ENCODE results near the gene KCNQ1.

KCNQ1 gene

DNA sequence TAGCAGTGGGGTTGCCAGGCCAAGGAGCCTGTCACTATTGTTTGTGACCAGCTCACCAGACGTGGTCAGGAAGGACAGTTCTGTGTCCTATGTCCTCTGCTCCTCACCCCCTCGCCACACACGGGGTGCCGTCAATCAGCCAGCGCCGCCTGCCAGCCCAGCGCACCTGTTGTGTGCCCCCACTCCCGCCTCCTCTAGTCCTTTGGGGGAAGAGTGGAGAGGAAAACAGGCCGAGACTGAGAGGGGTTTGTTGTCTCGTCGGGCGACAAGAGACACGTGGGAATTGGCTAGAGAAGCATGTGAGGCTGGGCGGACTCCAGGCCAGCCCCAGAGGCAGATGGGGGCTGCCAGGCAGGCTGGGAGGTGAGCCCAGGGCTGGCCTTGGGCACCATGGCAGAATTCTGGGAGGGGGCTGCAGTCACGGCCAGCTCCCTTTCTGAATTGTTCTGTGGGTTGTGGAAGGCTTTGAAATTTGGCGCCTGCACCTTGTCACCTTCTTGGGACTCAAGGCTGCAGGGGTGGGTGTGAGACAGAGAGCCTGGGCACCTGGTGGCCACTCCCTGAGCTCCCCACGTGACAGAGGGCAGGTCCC, 258.1 kb downstream of the KCNQ1 start:
- DNase-seq (ENCODE audit: low spot score): no peak

GRCh38 chr11:2703363-2704141, 258.7 kb downstream of the KCNQ1 start:
- DNase-seq (ENCODE audit: low spot score): peak; percentile 47

DNA sequence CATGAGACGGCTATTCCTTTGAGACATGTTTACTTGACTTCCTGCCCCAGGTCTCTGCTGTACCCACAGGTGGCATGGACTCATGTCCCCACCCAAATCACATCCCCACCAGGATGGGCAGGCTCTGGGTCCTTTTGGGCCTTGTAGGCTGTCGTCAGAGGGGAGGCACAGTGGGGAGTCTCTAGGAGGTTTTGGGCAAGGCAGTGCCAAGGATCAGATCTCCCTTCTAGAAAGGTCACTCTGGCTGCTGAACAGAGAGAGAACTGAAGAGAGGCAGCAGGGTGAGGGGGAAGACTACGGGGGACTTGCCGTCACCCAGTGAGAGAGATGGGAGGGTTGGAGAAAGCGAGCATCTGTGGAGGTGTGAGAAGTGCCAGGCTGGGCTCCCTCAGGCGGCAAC, 259.5 kb downstream of the KCNQ1 start:
- no peak for DNase-seq (ENCODE audit: low spot score)

DNA sequence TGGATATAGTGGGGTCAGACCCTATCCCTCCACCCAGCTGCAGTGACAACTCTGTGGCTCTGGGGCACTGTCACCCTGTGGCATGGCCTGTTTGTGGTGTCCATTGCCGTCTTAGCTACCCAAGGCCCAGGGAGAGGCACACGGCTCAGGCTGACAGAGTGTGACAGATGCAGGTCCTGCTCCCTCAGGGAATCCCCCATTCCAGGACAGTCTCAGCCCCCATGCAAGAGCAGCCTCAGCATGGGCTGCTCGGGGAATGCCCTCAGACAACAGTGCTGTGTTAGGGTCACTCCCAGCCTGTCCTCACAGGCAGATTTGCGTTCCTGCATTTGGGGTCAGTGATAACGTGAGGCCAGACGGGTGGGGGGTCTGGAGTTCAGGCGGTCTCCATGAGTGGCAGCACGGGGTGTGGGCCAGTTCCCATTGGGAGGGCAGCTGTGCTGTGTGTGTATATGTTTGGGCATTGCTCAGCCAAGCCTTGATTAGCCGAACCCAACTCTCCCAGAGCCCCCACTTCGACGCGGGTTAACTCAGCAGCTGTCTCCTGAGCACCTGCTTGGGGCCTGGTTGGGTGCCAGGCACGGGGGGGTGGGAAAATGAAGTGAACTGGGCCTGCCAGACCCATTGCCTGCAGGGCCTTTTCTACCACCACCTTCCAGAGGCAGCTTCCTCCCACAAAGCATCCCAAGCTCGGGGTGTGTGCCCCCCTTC, 260.2 kb downstream of the KCNQ1 start:
- DNase-seq (ENCODE audit: low spot score): no peak

DNA sequence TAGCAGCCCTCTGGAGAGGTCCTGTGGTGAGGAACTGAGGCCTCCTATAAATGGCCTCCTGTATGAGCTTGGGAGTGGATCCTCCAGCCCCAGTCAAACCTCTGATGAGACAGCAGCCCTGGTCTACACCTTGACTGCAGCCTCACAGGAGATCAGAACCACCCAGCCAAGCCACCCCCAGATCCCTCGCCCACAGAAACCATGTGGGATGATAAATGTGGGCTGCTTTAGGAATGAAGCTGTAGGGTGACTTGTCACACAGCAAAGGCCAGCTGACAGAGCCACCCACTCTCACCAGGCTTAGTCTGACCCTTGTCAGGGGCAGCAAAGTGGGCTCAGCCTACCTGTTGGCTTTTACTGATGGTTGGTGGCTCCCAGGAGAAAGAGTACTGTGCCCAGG, 261.5 kb downstream of the KCNQ1 start:
- DNase-seq (ENCODE audit: low spot score): no peak

GRCh38 chr11:2707736-2708135, 262.9 kb downstream of the KCNQ1 start:
- DNase-seq (ENCODE audit: low spot score): no peak

- no peak for DNase-seq (ENCODE audit: low spot score)
These were observed 263.4 kb downstream of the KCNQ1 start for GRCh38 chr11:2708151-2708581.

- no peak for DNase-seq (ENCODE audit: low spot score)
These were observed 264.0 kb downstream of the KCNQ1 start for GRCh38 chr11:2708757-2709281.

DNA sequence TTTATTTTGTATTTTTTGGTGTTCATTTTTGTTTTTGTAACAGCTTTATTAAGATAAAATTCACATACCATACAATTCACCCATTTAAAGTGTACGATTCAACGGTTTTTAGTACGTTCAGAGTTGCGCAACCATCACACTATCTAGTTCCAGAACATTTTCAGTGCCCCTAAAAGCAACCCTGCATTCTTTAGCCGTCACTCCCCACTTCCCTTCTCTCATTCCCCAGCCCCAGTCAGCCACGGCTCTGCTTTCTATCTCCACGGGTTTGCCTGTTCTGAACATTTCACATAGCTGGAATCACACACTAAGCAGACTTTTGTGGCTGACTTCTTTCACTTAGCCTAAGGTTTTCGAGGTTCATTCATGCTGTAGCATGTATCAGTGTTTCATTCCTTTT, 264.6 kb downstream of the KCNQ1 start:
- DNase-seq (ENCODE audit: low spot score): no peak

DNA sequence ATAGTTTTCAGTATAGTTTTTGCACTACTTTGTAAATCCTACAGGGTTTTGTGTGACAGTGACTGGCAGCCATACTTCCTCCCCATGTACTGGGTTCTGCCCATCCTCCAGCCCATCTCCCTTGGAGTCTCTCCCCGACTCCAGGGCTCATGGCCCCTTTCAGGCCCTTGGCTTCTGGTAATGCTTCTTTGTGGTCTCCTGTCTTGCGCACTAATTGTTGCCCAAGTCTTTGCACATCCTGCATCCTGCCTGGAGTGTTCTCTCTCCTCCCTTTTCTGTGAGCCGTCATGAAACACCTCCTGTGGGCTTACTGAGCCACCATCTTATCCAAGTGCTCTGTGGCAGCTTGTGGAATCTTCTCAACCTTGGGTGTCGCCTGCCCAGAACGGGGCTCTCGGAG, 266.4 kb downstream of the KCNQ1 start:
- no peak for DNase-seq (ENCODE audit: low spot score)

DNA sequence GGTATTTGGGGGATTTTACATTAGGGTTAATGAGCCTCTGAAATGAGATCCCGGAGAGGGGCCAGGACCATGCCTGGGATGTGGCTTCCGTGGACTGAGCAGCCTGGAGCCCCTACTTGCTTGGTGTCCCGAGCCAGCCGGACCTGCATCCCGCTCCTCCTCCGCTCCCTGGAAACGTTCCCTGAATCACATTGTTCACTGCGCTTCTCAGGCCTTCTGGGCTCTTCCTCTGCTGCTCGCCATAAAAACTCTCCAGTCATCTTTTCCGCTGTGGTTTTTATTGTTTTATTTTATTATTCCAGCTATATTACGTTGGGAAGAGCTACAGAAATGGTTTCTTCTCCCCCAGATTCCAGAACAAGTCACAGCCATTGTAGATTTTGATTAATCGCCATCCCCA, 268.3 kb downstream of the KCNQ1 start:
- DNase-seq (ENCODE audit: low spot score): no peak

DNA sequence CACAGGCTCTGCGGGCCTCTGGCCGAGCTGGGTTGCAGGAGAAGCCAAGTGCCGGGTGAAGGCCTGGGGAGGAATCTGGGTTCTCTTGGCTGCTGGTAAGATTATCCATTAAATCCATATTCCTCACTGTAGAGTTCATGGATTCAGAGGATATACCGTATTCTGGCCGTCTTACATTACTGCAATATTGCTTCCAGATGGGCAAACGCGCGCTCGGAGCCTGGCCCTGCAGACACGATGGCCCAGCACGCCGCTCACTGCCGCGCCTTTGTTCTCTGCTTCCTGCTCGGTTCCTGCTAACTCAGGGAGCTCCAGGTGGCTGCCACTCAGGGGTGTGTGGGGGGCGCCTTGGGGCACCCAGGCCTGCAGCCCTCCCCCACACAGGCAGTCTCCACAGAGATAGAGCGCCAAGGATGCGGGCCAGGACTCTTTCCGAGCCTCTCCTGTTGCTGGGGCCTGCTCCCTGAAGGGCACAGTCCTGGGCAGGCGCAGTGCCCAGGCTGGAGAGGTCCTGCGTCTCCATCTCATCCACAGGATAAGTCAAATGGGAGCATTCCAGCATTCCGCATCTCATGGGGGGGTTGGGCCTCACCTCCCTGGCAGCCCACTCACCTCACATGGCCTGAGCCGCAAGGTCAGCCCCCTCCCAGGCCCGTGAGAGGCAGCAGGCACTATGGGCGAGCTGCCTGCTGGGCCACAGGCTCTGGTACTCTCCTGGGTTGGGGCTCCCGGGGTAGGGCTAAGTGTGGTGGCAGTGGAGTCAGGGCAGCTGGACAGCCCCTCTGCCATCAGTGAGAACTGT, 269.1 kb downstream of the KCNQ1 start:
- no peak for DNase-seq (ENCODE audit: low spot score)

DNA sequence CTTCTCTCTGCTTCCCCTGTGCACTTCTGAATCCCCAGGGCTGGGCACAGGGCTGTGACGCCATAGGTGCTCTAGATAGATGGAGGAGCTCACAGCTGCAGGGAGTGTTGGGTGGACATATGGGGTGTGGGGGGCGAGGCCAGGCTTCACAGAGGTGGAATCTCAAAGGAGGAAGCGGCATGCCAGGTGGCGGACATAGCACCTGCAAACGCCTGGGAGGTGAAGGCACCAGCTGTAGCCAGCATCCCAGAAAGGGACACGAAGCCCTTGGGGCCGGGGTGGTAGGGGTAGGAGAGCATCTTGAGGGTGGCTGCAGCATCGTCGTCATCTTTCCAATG, 269.6 kb downstream of the KCNQ1 start:
- no peak for DNase-seq (ENCODE audit: low spot score)

- no peak for DNase-seq (ENCODE audit: low spot score)
These were observed 270.1 kb downstream of the KCNQ1 start for GRCh38 chr11:2714871-2715270.

DNA sequence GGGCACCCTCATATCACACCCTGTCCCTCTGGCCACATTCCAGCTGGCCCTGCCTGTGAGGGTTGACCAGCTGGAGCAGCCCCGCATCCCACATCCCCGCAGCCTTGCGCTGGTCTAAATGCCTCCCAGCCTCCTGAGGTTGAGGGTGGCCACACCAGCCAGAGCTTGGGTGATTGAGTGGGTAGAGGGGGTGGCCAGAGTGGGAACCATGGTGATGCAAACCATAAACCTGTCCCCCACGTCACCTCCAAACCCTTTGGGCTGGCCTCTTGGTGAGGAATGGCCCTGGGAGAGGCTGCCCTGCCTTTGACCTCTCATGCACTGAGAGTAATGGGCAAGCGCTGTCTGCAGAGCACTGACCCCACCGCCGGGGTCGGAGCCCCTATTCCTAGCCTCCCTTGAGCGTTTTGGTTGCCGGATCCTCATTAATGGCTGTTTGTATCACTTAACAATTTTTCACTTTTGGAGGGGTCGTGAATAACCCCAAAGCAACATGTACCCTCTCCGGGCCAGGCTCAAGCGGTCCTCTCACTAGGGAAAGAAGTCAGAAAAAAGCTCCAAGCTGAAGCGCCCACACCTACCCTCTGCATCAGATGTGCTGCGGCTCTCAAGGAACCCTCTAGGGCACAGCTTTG, 271.0 kb downstream of the KCNQ1 start:
- no peak for DNase-seq (ENCODE audit: low spot score)

DNA sequence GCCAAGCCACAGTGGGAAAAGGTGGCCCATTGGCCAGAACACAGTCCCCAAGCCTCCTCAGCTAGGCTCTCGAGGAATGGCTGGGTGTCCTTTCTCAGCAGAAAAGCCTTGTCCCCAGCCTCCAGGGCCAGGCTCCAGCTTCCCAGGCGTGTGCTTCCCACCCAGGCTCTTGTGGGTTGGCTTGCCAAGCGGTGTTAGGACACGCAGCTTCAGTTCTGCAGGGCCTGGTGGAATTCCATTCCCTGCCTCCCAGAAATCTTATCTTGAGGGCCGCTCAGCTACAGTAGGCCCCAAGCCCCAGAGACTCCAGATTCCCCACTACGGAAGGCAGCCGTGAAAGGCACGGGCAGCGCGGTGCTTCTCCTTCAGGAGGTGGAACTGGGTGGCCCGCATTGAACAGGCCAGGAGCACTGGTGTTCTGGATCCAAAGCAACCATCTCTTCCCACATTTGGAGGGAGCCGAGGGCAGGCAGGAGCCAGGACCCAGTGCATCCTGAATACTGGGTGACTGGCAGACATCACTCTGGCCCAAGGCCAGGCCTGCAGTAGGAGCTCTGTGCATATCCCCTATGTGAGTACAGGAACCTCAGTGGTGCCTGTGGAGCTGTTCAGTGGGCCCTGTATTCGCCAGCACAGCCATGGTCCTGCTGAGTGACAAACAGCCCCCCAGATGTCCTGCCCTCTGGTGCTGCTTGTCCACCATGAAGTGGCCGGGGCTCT, 271.7 kb downstream of the KCNQ1 start:
- no peak for DNase-seq (ENCODE audit: low spot score)

DNA sequence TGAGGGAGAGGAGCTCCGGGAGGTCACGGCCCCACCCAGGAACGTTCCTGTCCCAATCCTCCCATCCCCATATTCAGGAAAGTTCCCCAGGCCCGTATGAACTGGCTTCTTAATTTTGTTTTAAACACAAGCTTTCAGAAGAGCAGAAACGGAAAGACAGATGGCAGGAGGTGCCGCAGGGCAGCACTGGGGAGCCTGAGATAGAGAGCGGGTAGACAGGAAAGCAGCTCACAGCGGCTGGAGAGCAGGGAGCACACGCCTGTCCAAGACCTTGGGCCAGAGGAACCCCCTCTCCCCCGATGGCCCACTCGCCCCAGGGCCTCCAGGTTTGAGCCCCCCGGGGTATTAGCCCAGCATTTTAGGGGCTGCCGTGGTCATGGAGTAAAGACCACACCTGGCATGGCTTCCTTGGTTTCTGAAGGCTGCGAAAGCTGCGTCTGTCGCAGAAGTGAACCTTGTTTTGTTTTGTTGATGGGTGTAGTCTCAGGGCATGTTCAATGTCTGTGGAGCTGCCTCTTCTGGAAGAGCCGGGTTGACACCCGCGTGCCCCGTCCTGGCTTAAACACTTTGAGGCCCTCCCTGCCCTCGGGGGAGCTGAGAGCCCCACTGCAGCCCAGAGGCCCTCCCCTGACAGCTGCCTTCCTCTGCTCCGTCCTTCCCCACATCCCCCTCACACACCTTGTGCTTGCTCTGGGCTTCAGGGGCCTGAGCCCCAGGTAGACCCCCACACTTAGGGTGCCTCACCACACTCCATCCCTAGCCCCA, 272.9 kb downstream of the KCNQ1 start:
- no peak for DNase-seq (ENCODE audit: low spot score)

- DNase-seq (ENCODE audit: low spot score): no peak
These were observed 274.1 kb downstream of the KCNQ1 start for GRCh38 chr11:2718817-2719438.

- DNase-seq (ENCODE audit: low spot score): no peak
These were observed 275.2 kb downstream of the KCNQ1 start for GRCh38 chr11:2719831-2720590.

Data from NAMALWA (cell line).